Smooth muscle cell (in vitro differentiated cells): ENCODE data around the gene LRCH2. TPM values are rescaled to one million over a fixed set of nuclear protein-coding genes. Genes with fewer than 3 reads are reported as not detected.

Source experiments
- DNase-seq: peaks from one replicate; lab custom pipeline; 2025; ENCODE audit not compliant: unreplicated experiment; lab: John Stamatoyannopoulos, UW
- H2AFZ ChIP-seq: fragments of 200-600 bp; sonication (generic); 2 replicates; pipeline ENCODE4 v1.6.0; 2016; ENCODE audit warnings: antibody characterized with exemption, low read depth, mild to moderate bottlenecking
- H3F3A ChIP-seq: fragments of 200-600 bp; sonication (generic); 2 replicates; pipeline ENCODE4 v1.6.0; 2017; ENCODE audit warnings: antibody characterized with exemption, low read depth
- H3K27ac ChIP-seq: fragments of 200-600 bp; sonication (generic); 2 replicates; pipeline ENCODE4 v1.5.1; 2016; ENCODE audit warnings: low read depth, mild to moderate bottlenecking
- H3K27me3 ChIP-seq: fragments of 200-600 bp; sonication (generic); 2 replicates; pipeline ENCODE4 v1.6.1; 2016; ENCODE audit warnings: low read depth, mild to moderate bottlenecking
- H3K36me3 ChIP-seq: fragments of 200-600 bp; sonication (generic); 2 replicates; pipeline ENCODE4 v1.5.1; 2016; ENCODE audit warnings: low read depth
- H3K4me1 ChIP-seq: fragments of 200-600 bp; sonication (generic); 2 replicates; pipeline ENCODE4 v1.5.1; 2016; ENCODE audit warnings: low read depth
- H3K4me2 ChIP-seq: fragments of 200-600 bp; sonication (generic); 2 replicates; pipeline ENCODE4 v1.6.0; 2016; ENCODE audit warnings: mild to moderate bottlenecking
- H3K4me3 ChIP-seq: fragments of 200-600 bp; sonication (generic); 2 replicates; pipeline ENCODE4 v1.5.1; 2016; ENCODE audit warnings: mild to moderate bottlenecking
- H3K79me2 ChIP-seq: fragments of 200-600 bp; sonication (generic); 2 replicates; pipeline ENCODE4 v1.6.0; 2016; ENCODE audit warnings: low read depth, mild to moderate bottlenecking
- H3K9ac ChIP-seq: fragments of 200-600 bp; sonication (generic); 2 replicates; pipeline ENCODE4 v1.6.0; 2016; ENCODE audit warnings: low read depth
- H3K9me3 ChIP-seq: fragments of 200-600 bp; sonication (generic); replicated peaks from 2 replicates; pipeline ENCODE4 v1.5.1; 2016; ENCODE audit warnings: low read depth
- H4K20me1 ChIP-seq: fragments of 200-600 bp; sonication (generic); 2 replicates; pipeline ENCODE4 v1.6.0; 2016; ENCODE audit warnings: low read depth
- CTCF ChIP-seq: fragments of 200-600 bp; sonication (generic); IDR thresholded peaks from 2 replicates; pipeline ENCODE4 v1.5.1; 2017; ENCODE audit warnings: borderline replicate concordance, mild to moderate bottlenecking, antibody characterized with exemption; ENCODE audit not compliant: insufficient read depth, poor library complexity, severe bottlenecking
- WGBS: methylation state at CpG from one replicate; pipeline ENCODE4 v1.1.7; 2016; ENCODE audit warnings: low lambda C conversion rate; 5-methylcytosine and 5-hydroxymethylcytosine counted together
- polyA plus RNA-seq: library from polyadenylated mRNA; unstranded; fragments of >200 nt; fragmentation: Nextera tagmentation; extraction: Ambion mirVana; gene quantifications from 2 replicates; pipeline ENCODE4 v1.2.1, GENCODE V29; 2016
- total RNA-seq: library from RNA; depleted of rRNA; stranded (reverse); fragments of >200 nt; gene quantifications from 2 replicates; pipeline ENCODE4 v1.2.3, GENCODE V29; 2014

Gene LRCH2
- 29.4 and 31.4 TPM in 2 replicates for total RNA-seq
- polyA plus RNA-seq = 3.1 and 6.2 TPM in 2 replicates

GRCh38 chrX:115233497-115234455 lies at the start of gene LRCH2:
TSS of gene LRCH2 (minus strand) at chrX:115234096. CDS start at chrX:115234041, 55 bp downstream.
- WGBS = 6% methylated on average over 28 of the region's 59 CpGs
- DNase-seq = peak; percentile 19

GRCh38 chrX:115269051-115269683 lies 35.3 kb upstream of the LRCH2 start:
- no peaks in the 10 kb centered on the region for H4K20me1 ChIP-seq

More at GRCh38 chrX:115233497-115234455, at the start of gene LRCH2:
- Histone ChIP-seq H3K9me3 (no peaks in the 10 kb centered on the region), H3K79me2 (peaks cover 29% of the 10 kb centered on the region), H3F3A (no peaks in the 10 kb centered on the region), H2AFZ (peak within 1 kb of the TSS; percentile 87), H3K4me3 (peak within 1 kb of the TSS; percentile 83), H3K27ac (no peak within 1 kb of the TSS), H3K36me3 (no peaks in the 10 kb centered on the region), H3K27me3 (no peaks in the 10 kb centered on the region), H4K20me1 (peaks cover 7% of the 10 kb centered on the region), H3K9ac (peak within 1 kb of the TSS; percentile 2), H3K4me2 (peak within 1 kb of the TSS; percentile 89), H3K4me1 (peaks cover 16% of the 10 kb centered on the region)
- TF ChIP-seq CTCF = no peak

GRCh38 chrX:115268421-115268820 lies 34.5 kb upstream of the LRCH2 start:
- no peaks in the 10 kb centered on the region for H4K20me1 ChIP-seq
- H3K4me2 ChIP-seq = no peak overlapping the region
- TF ChIP-seq CTCF = peak; percentile 40
- H3K27ac ChIP-seq = no peak overlapping the region
- H3K4me3 ChIP-seq = no peak overlapping the region
- no peaks in the 10 kb centered on the region for H3K9me3 ChIP-seq
- no peaks in the 10 kb centered on the region for H3K27me3 ChIP-seq
- no peaks in the 10 kb centered on the region for H3F3A ChIP-seq
- H3K9ac ChIP-seq = no peak overlapping the region
- no peaks in the 10 kb centered on the region for H3K4me1 ChIP-seq
- H2AFZ ChIP-seq = no peak overlapping the region
- DNase-seq = no peak
- 64% methylated on average over 3 of the region's 3 CpGs for WGBS
- no peaks in the 10 kb centered on the region for H3K79me2 ChIP-seq
- H3K36me3 ChIP-seq = no peaks in the 10 kb centered on the region

More at GRCh38 chrX:115269051-115269683, 35.3 kb upstream of the LRCH2 start:
- no peak overlapping the region for H3K4me2 ChIP-seq
- no peaks in the 10 kb centered on the region for H3F3A ChIP-seq
- no peak overlapping the region for H3K27ac ChIP-seq
- WGBS = 93% methylated on average over 1 of the region's 1 CpG
- no peak for TF ChIP-seq CTCF
- H3K9me3 ChIP-seq = no peaks in the 10 kb centered on the region
- no peaks in the 10 kb centered on the region for H3K36me3 ChIP-seq
- H3K79me2 ChIP-seq = no peaks in the 10 kb centered on the region
- no peaks in the 10 kb centered on the region for H3K4me1 ChIP-seq
- H3K9ac ChIP-seq = no peak overlapping the region
- no peak for DNase-seq
- no peaks in the 10 kb centered on the region for H3K27me3 ChIP-seq
- H2AFZ ChIP-seq = no peak overlapping the region
- H3K4me3 ChIP-seq = no peak overlapping the region
